Peyer's patch (tissue), 4 donors: ENCODE data around the gene SYK.

Experiments used
- POLR2A ChIP-seq, 2 donors: fragments of 450-650 bp; IDR thresholded peaks; one replicate each; pipeline ENCODE4 v1.5.1; 2017; ENCODE audit warnings: antibody characterized with exemption in 2 of 2, mild to moderate bottlenecking in 2 of 2, moderate library complexity in 2 of 2
- TF ChIP-seq, protein P1 (sequence below), 6 experiments: fragments of 450-650 bp in 4 of 6; fragments of 200-600 bp in 2 of 6; sonication (generic) in 1 of 6; IDR thresholded peaks; one replicate each; pipeline ENCODE4 v1.5.1; 2017 to 2019; ENCODE audit warnings: antibody characterized with exemption in 6 of 6, mild to moderate bottlenecking in 3 of 6, moderate library complexity in 1 of 6

DNA sequence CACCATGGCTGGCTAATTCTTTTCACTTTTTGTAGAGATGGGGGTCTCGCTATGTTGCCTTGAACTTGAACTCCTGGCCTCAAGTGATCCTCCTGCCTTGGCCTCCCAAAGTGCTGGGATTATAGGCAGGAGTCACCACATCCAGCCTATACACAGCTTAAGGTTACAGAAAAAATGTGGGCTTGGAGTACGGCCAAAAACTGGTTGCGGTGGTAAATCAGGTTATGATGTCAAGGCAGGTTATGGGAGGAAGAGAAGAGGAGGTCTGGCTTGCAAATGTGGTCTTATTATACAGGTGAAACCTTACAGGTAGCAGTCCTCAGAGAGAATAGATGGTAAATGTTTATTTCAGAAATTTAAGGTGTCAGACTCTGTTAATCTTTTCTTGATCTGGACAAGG lies 30.7 kb upstream of the SYK start:
- TF ChIP-seq, protein P1, sequence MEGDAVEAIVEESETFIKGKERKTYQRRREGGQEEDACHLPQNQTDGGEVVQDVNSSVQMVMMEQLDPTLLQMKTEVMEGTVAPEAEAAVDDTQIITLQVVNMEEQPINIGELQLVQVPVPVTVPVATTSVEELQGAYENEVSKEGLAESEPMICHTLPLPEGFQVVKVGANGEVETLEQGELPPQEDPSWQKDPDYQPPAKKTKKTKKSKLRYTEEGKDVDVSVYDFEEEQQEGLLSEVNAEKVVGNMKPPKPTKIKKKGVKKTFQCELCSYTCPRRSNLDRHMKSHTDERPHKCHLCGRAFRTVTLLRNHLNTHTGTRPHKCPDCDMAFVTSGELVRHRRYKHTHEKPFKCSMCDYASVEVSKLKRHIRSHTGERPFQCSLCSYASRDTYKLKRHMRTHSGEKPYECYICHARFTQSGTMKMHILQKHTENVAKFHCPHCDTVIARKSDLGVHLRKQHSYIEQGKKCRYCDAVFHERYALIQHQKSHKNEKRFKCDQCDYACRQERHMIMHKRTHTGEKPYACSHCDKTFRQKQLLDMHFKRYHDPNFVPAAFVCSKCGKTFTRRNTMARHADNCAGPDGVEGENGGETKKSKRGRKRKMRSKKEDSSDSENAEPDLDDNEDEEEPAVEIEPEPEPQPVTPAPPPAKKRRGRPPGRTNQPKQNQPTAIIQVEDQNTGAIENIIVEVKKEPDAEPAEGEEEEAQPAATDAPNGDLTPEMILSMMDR (IDR thresholded peaks at IDR 0.05) = no peak
- no peak for TF ChIP-seq POLR2A (IDR thresholded peaks at IDR 0.05)
